ENCODE measurements around the gene AJM1. TPM values are rescaled to one million over a fixed set of nuclear protein-coding genes. Genes with fewer than 3 reads are reported as not detected.
"Not testable (repeated sequence)": the region's sequence is repeated elsewhere in the genome, so short reads cannot be mapped to it uniquely, and the experiment has no call there.

The AJM1 gene
- total and polyA plus RNA-seq, 2 donors (not counting 1 experiment from before 2014, with no cell fraction given): 0.19 to 1.7 TPM

DNA sequence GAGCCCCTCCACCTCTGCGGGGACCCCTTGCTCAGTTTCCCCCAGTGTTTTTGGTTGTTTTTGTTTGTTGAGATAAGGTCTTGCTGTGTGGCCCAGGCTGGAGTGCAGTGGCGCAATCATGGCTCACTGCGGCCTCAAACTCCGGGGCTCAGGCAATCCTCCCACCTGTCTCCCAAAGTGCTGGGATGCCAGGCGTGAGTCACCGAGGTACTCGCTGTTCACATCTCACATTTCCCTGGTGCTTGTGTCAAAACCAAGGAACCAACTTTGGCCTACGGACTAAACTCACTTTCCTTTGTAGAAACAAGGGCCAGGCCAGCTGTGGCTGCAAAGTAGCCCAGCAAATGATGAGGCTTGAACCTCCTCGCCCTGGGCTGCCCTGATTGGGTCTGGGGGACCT lies 9.7 kb upstream of the AJM1 start:
- H3K9ac ChIP-seq (ENCODE audit: insufficient read depth, low read length): no peak overlapping the region
- TF ChIP-seq EZH2 (IDR thresholded peaks at IDR 0.05; ENCODE audit: low read length, missing control alignments): no peak
- no peak for TF ChIP-seq CTCF (conservative IDR thresholded peaks at IDR 0.05 in 1 of 2, IDR thresholded peaks at IDR 0.05 in 1 of 2; ENCODE audit: low read depth in 1 of 2, low read length in 2 of 2)
- no peak overlapping the region for H3K4me2 ChIP-seq (ENCODE audit: extremely low read depth, insufficient read depth, low read length)
- H3K4me3 ChIP-seq (replicated peaks in 1 of 4; ENCODE audit: control extremely low read depth in 1 of 4, insufficient read depth in 1 of 4, low read depth in 3 of 4, low read length in 4 of 4): no peak overlapping the region
- H3K27me3 ChIP-seq (ENCODE audit: control insufficient read depth, insufficient read depth, low read length): no peaks in the 10 kb centered on the region
- no peak for DNase-seq (ENCODE audit: low read depth in 2 of 2)
- H3K27ac ChIP-seq (ENCODE audit: insufficient read depth, low read length): no peak overlapping the region
- H3K9me3 ChIP-seq (ENCODE audit: control insufficient read depth, insufficient read depth, low read depth, low read length): no peaks in the 10 kb centered on the region
- H3K36me3 ChIP-seq (ENCODE audit: control insufficient read depth, insufficient read depth, low read length): peaks cover 23% of the 10 kb centered on the region
- no peaks in the 10 kb centered on the region for H4K20me1 ChIP-seq (ENCODE audit: control insufficient read depth, extremely low read depth, insufficient read depth, low read length)
- H3K79me2 ChIP-seq (ENCODE audit: control insufficient read depth, insufficient read depth, low read length): no peaks in the 10 kb centered on the region
- H2AFZ ChIP-seq (ENCODE audit: low read length): no peak overlapping the region
- no peaks in the 10 kb centered on the region for H3K4me1 ChIP-seq (ENCODE audit: control insufficient read depth, extremely low read depth, insufficient read depth, low read length)

- H2AFZ ChIP-seq (ENCODE audit: low read length); H3K9me3 ChIP-seq (ENCODE audit: control insufficient read depth, insufficient read depth, low read depth, low read length); H4K20me1 ChIP-seq (ENCODE audit: control insufficient read depth, extremely low read depth, insufficient read depth, low read length); H3K4me2 ChIP-seq (ENCODE audit: extremely low read depth, insufficient read depth, low read length); H3K27me3 ChIP-seq (ENCODE audit: control insufficient read depth, insufficient read depth, low read length); H3K27ac ChIP-seq (ENCODE audit: insufficient read depth, low read length); DNase-seq (ENCODE audit: low read depth in 2 of 2); H3K79me2 ChIP-seq (ENCODE audit: control insufficient read depth, insufficient read depth, low read length); H3K9ac ChIP-seq (ENCODE audit: insufficient read depth, low read length); H3K4me3 ChIP-seq (replicated peaks in 1 of 4; ENCODE audit: control extremely low read depth in 1 of 4, insufficient read depth in 1 of 4, low read depth in 3 of 4, low read length in 4 of 4); H3K4me1 ChIP-seq (ENCODE audit: control insufficient read depth, extremely low read depth, insufficient read depth, low read length): not testable (repeated sequence)
- peaks cover 19% of the 10 kb centered on the region for H3K36me3 ChIP-seq (ENCODE audit: control insufficient read depth, insufficient read depth, low read length)
Measured at GRCh38 chr9:136833381-136834048, 8.8 kb upstream of the AJM1 start.

DNA sequence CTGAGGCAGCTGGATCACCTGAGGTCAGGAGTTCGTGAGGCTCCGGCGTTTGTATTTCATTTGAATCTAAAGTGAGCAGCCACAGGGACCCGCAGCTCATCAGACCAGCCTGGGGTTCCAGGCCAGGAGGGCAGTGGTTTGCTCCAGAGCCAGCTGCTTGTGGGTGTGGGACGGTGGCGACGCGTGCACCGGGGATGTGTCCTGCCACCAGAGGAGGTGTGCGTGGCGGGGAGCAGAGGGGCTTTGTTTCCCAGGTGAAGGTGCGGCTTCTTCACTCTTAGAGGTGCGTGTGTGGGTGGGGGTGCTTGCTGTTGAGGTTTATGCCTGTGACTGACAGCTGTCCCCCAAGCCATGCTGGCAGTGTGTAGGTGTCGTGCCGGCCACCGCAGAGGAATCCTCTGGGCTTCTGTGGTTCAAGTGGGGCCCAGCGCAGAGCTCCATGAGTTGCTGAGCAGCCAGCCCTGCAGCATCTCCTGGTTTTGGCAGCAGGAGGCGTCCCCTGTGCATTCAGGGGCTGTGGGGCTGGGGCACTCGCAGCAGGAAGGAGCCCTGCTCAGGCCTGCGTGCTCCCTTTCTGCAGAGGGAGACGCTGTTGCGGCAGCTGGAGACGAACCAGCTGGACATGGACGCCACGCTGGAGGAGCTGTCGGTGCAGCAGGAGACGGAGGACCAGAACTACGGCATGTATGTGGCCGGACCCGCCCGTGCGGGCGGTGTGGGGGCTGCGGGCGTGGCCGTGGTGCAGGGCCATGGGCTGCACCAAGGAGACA lies 6.9 kb upstream of the AJM1 start:
- Histone ChIP-seq H4K20me1 (ENCODE audit: control insufficient read depth, extremely low read depth, insufficient read depth, low read length) (no peaks in the 10 kb centered on the region), H3K4me2 (ENCODE audit: extremely low read depth, insufficient read depth, low read length) (no peak overlapping the region), H3K4me1 (ENCODE audit: control insufficient read depth, extremely low read depth, insufficient read depth, low read length) (no peaks in the 10 kb centered on the region), H3K27ac (ENCODE audit: insufficient read depth, low read length) (no peak overlapping the region), H3K4me3 (replicated peaks in 1 of 4; ENCODE audit: control extremely low read depth in 1 of 4, insufficient read depth in 1 of 4, low read depth in 3 of 4, low read length in 4 of 4) (no peak overlapping the region), H3K27me3 (ENCODE audit: control insufficient read depth, insufficient read depth, low read length) (no peaks in the 10 kb centered on the region), H3K9me3 (ENCODE audit: control insufficient read depth, insufficient read depth, low read depth, low read length) (no peaks in the 10 kb centered on the region), H3K79me2 (ENCODE audit: control insufficient read depth, insufficient read depth, low read length) (no peaks in the 10 kb centered on the region), H2AFZ (ENCODE audit: low read length) (no peak overlapping the region), H3K36me3 (ENCODE audit: control insufficient read depth, insufficient read depth, low read length) (peaks cover 19% of the 10 kb centered on the region), H3K9ac (ENCODE audit: insufficient read depth, low read length) (no peak overlapping the region)
- TF ChIP-seq CTCF (conservative IDR thresholded peaks at IDR 0.05 in 1 of 2, IDR thresholded peaks at IDR 0.05 in 1 of 2; ENCODE audit: low read depth in 1 of 2, low read length in 2 of 2) (no peak), EZH2 (IDR thresholded peaks at IDR 0.05; ENCODE audit: low read length, missing control alignments) (no peak)
- DNase-seq (ENCODE audit: low read depth in 2 of 2): no peak
